PC-9 (cell line): Measurements from ENCODE around the gene FBN1.

Source experiments
- EZH2 ChIP-seq: fragments of 200-600 bp; sonication (generic); IDR thresholded peaks from 2 replicates; pipeline ENCODE4 v1.8.0; 2017; ENCODE audit warnings: antibody characterized with exemption, low read depth
- TF ChIP-seq, protein P1 (sequence below): fragments of 200-600 bp; sonication (generic); conservative IDR thresholded peaks from 2 replicates; pipeline ENCODE4 v1.6.1; 2017; ENCODE audit warnings: mixed run types, antibody characterized with exemption, mild to moderate bottlenecking, moderate library complexity

DNA sequence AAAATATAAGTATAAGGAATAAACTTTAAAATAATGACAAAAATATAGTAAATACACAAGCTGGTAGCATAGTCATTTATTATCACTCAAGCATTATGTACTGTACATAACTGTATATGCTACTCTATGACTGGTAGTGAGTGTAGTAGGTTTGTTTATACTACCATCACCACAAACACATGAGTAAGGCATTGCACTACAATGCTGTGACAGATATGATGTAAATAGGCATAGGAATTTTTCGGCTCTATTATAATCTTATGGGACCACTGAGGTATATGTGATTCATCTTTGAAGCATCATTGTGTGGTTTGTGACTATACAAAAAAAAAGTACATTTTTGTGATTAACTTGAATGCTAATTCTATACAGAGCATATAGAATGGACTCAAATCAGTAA, 35.3 kb upstream of the FBN1 start:
- TF ChIP-seq, protein P1, sequence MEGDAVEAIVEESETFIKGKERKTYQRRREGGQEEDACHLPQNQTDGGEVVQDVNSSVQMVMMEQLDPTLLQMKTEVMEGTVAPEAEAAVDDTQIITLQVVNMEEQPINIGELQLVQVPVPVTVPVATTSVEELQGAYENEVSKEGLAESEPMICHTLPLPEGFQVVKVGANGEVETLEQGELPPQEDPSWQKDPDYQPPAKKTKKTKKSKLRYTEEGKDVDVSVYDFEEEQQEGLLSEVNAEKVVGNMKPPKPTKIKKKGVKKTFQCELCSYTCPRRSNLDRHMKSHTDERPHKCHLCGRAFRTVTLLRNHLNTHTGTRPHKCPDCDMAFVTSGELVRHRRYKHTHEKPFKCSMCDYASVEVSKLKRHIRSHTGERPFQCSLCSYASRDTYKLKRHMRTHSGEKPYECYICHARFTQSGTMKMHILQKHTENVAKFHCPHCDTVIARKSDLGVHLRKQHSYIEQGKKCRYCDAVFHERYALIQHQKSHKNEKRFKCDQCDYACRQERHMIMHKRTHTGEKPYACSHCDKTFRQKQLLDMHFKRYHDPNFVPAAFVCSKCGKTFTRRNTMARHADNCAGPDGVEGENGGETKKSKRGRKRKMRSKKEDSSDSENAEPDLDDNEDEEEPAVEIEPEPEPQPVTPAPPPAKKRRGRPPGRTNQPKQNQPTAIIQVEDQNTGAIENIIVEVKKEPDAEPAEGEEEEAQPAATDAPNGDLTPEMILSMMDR: no peak
- no peak for TF ChIP-seq EZH2
